Measurements from ENCODE around the gene HSD17B3.

Gene HSD17B3

GRCh38 chr9:96251451-96251850 is 50.5 kb downstream of the HSD17B3 start:
- Histone ChIP-seq H3K4me2 (ENCODE audit: low read depth, low read length, poor library complexity, severe bottlenecking) (no peak overlapping the region), H3K9me2 (replicated peaks; ENCODE audit: insufficient read depth, low read length) (no peaks in the 10 kb centered on the region), H3K9ac (ENCODE audit: low read length) (no peak overlapping the region), H3K4me3 (ENCODE audit: insufficient read depth, low read length, poor library complexity, severe bottlenecking) (no peak overlapping the region), H2AFZ (ENCODE audit: low read depth, low read length, severe bottlenecking) (no peak overlapping the region), H3K9me3 (ENCODE audit: insufficient read depth, low read length) (no peaks in the 10 kb centered on the region), H4K20me1 (ENCODE audit: low read depth, low read length) (no peaks in the 10 kb centered on the region), H3K79me2 (ENCODE audit: insufficient read depth, low read length) (no peaks in the 10 kb centered on the region), H3K27ac (ENCODE audit: low read depth, low read length) (no peak overlapping the region), H3F3A (ENCODE audit: insufficient read depth) (no peaks in the 10 kb centered on the region), H3K36me3 (ENCODE audit: low read length) (no peaks in the 10 kb centered on the region), H3K27me3 (ENCODE audit: low read length) (no peaks in the 10 kb centered on the region)
- TF ChIP-seq CTCF (IDR thresholded peaks at IDR 0.05; ENCODE audit: insufficient read depth, low read length, poor library complexity, severe bottlenecking) (no peak), EZH2phosphoT487 (conservative IDR thresholded peaks at IDR 0.05; ENCODE audit: low read length) (no peak)

GRCh38 chr9:96249746-96250145 is 52.2 kb downstream of the HSD17B3 start:
- TF ChIP-seq EZH2phosphoT487 (conservative IDR thresholded peaks at IDR 0.05; ENCODE audit: low read length) (no peak), CTCF (IDR thresholded peaks at IDR 0.05; ENCODE audit: insufficient read depth, low read length, poor library complexity, severe bottlenecking) (no peak)
- H3F3A ChIP-seq (ENCODE audit: insufficient read depth), result no peaks in the 10 kb centered on the region
- H3K9me2 ChIP-seq (replicated peaks; ENCODE audit: insufficient read depth, low read length), result no peaks in the 10 kb centered on the region
- H3K4me3 ChIP-seq (ENCODE audit: insufficient read depth, low read length, poor library complexity, severe bottlenecking), result no peak overlapping the region
- H3K79me2 ChIP-seq (ENCODE audit: insufficient read depth, low read length), result no peaks in the 10 kb centered on the region
- no peaks in the 10 kb centered on the region for H3K36me3 ChIP-seq (ENCODE audit: low read length)
- H4K20me1 ChIP-seq (ENCODE audit: low read depth, low read length), result no peaks in the 10 kb centered on the region
- H3K27me3 ChIP-seq (ENCODE audit: low read length), result no peaks in the 10 kb centered on the region
- no peak overlapping the region for H3K27ac ChIP-seq (ENCODE audit: low read depth, low read length)
- no peak overlapping the region for H3K4me2 ChIP-seq (ENCODE audit: low read depth, low read length, poor library complexity, severe bottlenecking)
- H3K9me3 ChIP-seq (ENCODE audit: insufficient read depth, low read length), result peaks cover 10% of the 10 kb centered on the region; the same call in 1 of the 2 replicates
- no peak overlapping the region for H3K9ac ChIP-seq (ENCODE audit: low read length)
- H2AFZ ChIP-seq (ENCODE audit: low read depth, low read length, severe bottlenecking), result no peak overlapping the region

- Histone ChIP-seq H3F3A (ENCODE audit: insufficient read depth) (no peaks in the 10 kb centered on the region), H3K9me3 (ENCODE audit: insufficient read depth, low read length) (peaks cover 10% of the 10 kb centered on the region; the same call in 1 of the 2 replicates), H3K4me2 (ENCODE audit: low read depth, low read length, poor library complexity, severe bottlenecking) (no peak overlapping the region)
Observed at GRCh38 chr9:96246267-96246671, 55.7 kb downstream of the HSD17B3 start.

More at GRCh38 chr9:96246267-96246671, 55.7 kb downstream of the HSD17B3 start:
- no peaks in the 10 kb centered on the region for H3K9me2 ChIP-seq (replicated peaks; ENCODE audit: insufficient read depth, low read length)
- no peak overlapping the region for H3K9ac ChIP-seq (ENCODE audit: low read length)
- H4K20me1 ChIP-seq (ENCODE audit: low read depth, low read length), result no peaks in the 10 kb centered on the region
- H3K27ac ChIP-seq (ENCODE audit: low read depth, low read length), result no peak overlapping the region
- TF ChIP-seq EZH2phosphoT487 (conservative IDR thresholded peaks at IDR 0.05; ENCODE audit: low read length), result no peak
- no peak for TF ChIP-seq CTCF (IDR thresholded peaks at IDR 0.05; ENCODE audit: insufficient read depth, low read length, poor library complexity, severe bottlenecking)
- H3K4me3 ChIP-seq (ENCODE audit: insufficient read depth, low read length, poor library complexity, severe bottlenecking), result no peak overlapping the region
- H2AFZ ChIP-seq (ENCODE audit: low read depth, low read length, severe bottlenecking), result no peak overlapping the region
- no peaks in the 10 kb centered on the region for H3K36me3 ChIP-seq (ENCODE audit: low read length)
- H3K79me2 ChIP-seq (ENCODE audit: insufficient read depth, low read length), result no peaks in the 10 kb centered on the region
- H3K27me3 ChIP-seq (ENCODE audit: low read length), result no peaks in the 10 kb centered on the region; the same call in 1 of the 2 replicates

Data from SU-DHL-6 (cell line).